NCI-H510A treated with DMSO at 0.1 percent for 48 hours (cell line): ENCODE results near the gene CD200.
"Not testable (repeated sequence)": the region's sequence is repeated elsewhere in the genome, so short reads cannot be mapped to it uniquely, and the experiment has no call there.

Experiments
- DNase-seq: peaks from one replicate; lab custom pipeline; 2025; lab: John Stamatoyannopoulos, UW

Gene CD200

DNA sequence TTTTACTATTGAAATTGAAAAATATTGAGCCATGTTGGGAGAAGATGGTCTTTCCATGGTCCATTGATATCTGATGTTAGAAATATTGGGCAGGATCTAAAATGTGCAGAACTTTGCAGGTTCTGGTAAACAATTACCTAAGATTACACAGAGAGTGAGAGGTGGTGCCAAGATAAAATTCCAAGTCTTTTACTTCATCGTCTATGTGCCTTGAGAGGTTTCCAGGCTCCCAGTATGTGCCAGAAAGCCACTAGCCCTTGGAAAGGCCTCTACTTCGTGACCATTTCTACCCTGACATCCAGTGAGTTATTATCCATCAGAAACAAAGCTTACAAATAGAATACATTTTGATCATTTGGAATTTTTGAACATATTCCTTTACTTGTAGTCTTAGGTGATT lies 27.6 kb downstream of the CD200 start:
- no peak for DNase-seq

DNA sequence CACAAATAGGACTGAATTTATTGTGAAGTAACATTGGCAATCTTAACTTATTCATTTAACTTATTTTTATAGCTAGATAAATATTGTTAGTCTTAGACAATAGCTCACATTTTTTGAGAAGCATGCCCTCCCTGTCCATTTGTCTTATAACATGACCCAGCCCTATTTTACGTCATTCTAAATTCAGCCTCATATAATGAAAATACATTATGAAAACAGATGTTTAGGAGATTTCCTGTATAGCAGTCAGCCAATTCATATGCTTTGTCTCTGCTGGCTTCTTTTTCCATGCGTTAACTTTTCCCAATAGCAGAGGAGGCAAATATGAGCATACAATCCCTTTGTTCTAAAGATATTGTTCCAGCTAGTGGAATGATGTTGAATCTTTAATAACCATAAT lies 29.3 kb downstream of the CD200 start:
- no peak for DNase-seq

GRCh38 chr3:112364291-112364690 lies 31.3 kb downstream of the CD200 start:
- no peak for DNase-seq

- DNase-seq = no peak
Measured at GRCh38 chr3:112365035-112365434, 32.1 kb downstream of the CD200 start.

- DNase-seq = no peak
Measured at GRCh38 chr3:112365636-112366035, 32.7 kb downstream of the CD200 start.

GRCh38 chr3:112366522-112366921 lies 33.6 kb downstream of the CD200 start:
- no peak for DNase-seq

DNA sequence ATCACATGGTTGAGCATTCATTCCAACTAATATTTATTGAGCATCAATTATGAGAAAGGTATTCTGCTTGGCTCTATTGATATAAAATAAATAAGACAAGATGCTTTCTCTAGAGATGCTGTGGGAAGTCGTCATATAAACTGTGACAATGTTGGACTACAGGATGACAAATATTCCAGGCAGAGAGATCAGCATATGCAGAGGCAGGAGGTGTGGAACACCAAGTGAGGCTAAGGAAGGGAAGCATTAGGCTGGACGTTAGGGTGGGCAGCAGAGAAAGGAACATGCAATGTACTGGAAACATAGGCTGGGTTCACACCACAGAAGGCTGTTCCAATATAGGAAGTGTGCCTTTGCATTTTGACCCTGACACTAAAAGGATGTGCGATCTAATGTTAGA lies 38.6 kb downstream of the CD200 start:
- DNase-seq = no peak

- DNase-seq = no peak
Measured at GRCh38 chr3:112372396-112372795, 39.4 kb downstream of the CD200 start.

DNA sequence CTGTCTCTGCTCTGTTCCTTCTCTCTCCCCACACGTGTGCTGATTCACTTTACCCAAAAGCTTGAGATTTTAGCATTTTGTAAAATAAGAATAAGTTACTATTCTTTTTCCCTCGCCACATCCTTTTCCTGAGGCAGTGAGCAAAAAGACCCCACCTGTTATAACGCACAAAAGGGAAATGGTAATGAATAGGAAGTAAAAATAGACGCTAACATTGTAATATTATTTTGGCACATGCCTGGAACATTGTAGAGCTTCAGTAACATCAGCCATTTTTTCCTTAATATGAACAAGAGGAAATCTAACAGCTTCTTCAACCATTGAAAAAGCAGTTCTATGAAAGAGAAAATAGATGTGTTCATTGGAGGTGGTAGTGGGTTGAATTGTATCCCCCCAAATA lies 40.5 kb downstream of the CD200 start:
- DNase-seq = no peak

- no peak for DNase-seq
Measured at GRCh38 chr3:112373924-112374323, 41.0 kb downstream of the CD200 start.

- DNase-seq = no peak
Measured at GRCh38 chr3:112374333-112374734, 41.4 kb downstream of the CD200 start.

GRCh38 chr3:112375117-112375516 lies 42.2 kb downstream of the CD200 start:
- DNase-seq = no peak

- no peak for DNase-seq
Measured at GRCh38 chr3:112376241-112376911, 43.4 kb downstream of the CD200 start.

DNA sequence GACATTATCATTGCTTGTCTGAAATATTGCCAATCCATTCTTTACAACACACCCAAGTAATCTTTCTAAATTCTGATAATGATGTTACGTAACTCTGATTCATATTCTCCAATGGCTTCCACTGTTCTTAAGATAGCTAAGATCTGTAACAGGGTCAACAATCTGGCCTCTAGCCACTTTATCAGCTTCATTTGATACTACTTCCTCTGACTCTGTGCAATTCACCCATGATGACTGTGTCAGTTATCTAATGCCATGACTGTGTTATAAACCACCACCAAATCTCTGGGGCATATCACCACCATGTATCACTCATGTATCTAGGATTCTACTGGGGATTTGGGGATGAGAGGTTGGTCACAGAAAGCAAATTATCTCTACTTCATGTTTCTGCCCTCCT lies 44.0 kb downstream of the CD200 start:
- no peak for DNase-seq

GRCh38 chr3:112377568-112378071 lies 44.7 kb downstream of the CD200 start:
- no peak for DNase-seq

- not testable (repeated sequence) for DNase-seq
Measured at GRCh38 chr3:112378347-112378746, 45.4 kb downstream of the CD200 start.

DNA sequence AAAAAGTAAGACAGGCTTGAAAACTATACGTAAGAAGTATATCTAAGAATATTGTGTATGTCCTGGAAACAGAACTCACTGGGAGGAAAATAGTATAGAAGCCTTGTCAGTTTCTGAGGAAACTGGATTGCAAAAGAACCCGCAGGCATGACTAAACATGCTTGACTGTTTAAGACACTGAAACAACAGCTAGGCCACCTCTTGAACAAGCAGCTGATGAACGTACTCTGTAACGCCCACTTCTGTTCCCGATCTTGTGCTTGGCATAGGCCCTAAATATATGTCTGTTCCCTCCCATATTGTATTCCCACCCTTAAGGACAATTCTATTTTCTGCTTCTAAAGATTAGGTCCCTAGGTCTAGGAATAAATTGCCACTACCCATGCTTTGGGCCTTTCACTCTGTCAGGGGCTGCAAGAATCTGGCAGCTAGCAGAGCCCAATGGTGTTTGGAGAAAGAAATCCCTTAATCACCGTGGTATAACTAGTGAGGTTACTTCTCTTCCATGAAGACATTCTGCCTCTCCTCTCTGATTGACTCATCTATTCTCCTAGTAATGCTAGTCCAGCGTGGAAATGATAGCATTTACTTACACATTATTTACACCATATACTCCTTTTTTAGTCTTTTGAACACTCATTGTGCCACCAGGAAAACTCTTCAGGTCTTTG lies 46.2 kb downstream of the CD200 start:
- no peak for DNase-seq

GRCh38 chr3:112381673-112382542 lies 49.0 kb downstream of the CD200 start:
- no peak for DNase-seq

DNA sequence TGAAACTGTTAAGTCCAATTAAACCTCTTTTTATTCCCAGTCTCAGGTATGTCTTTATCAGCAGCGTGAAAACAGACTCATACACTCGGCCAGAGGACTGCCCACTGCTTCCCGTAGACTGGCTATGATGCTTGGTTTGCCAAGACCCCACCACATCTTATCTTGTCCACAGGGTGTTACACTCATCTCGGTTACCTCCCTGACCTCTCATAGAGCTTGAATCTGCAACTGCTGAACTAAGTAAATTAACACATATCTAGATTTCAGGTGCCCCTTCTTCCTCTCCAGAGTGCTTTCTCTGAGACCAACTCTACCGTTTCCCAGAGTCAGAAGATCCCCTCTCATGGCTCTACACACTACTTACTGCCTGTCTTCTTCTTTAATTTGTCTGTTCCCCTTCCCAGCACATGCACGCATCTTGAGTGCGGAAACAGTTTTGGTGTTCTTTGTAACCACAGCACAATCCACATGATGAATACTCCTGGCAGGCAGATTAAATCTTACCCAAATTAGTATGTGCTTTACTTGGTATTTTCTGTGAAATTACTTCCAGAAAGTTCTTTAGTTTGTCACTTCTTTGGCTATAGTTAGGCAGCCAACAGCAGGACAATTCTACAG lies 49.7 kb downstream of the CD200 start:
- no peak for DNase-seq

- DNase-seq = no peak
Measured at GRCh38 chr3:112384769-112385168, 51.8 kb downstream of the CD200 start.

DNA sequence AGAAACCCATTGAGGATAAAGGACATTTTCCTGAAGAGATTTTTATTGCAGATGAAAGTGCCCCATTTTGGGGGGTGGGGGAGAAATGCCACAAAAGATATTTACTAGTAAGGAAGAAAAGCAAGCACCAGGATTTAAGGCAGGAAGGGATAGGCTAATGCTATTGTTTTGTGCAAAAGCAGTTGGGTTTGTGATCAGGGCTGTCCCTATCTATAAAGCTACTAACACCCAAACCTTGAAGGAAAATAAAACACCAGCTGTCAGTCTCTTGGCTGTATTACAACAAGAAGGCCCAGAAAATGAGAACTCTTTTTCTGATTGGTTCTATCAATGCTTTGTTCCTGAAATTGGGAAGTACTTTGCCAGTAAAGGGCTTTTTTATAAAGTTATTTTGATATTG lies 56.0 kb downstream of the CD200 start:
- no peak for DNase-seq

DNA sequence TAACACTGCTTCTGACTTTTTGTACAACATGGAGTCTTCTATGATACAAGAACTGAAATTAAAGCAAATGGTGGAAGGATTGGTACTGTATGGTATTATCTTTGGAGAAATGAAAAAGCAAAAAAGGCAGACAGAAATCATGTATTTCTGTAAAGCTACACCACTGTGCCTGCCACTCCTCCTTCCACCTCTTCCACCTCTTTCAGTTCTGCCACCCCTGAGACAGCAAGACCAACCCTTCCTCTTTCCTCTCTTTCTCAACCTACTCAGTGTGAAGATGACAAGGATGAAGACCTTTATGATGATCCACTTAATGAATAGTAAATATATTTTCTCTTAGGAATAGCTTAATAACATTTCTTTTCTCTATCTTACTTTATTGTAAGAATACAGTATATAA lies 57.0 kb downstream of the CD200 start:
- no peak for DNase-seq
